ENCODE measurements around the gene PCID2.
"Not testable (repeated sequence)": the region's sequence is repeated elsewhere in the genome, so short reads cannot be mapped to it uniquely, and the experiment has no call there.

PCID2 gene

GRCh38 chr13:113208421-113209335, at the start of gene PCID2:
TSS of gene PCID2 (minus strand) at chr13:113208669. CDS start at chr13:113208634, 35 bp downstream.
- DNase-seq (ENCODE audit: low read depth, low spot score): peak; percentile 80

GRCh38 chr13:113257908-113258307, 49.4 kb upstream of the PCID2 start:
- not testable (repeated sequence) for DNase-seq (ENCODE audit: low read depth, low spot score)

- DNase-seq (ENCODE audit: low read depth, low spot score): no peak
These were observed 44.1 kb upstream of the PCID2 start for GRCh38 chr13:113252516-113253095.

DNA sequence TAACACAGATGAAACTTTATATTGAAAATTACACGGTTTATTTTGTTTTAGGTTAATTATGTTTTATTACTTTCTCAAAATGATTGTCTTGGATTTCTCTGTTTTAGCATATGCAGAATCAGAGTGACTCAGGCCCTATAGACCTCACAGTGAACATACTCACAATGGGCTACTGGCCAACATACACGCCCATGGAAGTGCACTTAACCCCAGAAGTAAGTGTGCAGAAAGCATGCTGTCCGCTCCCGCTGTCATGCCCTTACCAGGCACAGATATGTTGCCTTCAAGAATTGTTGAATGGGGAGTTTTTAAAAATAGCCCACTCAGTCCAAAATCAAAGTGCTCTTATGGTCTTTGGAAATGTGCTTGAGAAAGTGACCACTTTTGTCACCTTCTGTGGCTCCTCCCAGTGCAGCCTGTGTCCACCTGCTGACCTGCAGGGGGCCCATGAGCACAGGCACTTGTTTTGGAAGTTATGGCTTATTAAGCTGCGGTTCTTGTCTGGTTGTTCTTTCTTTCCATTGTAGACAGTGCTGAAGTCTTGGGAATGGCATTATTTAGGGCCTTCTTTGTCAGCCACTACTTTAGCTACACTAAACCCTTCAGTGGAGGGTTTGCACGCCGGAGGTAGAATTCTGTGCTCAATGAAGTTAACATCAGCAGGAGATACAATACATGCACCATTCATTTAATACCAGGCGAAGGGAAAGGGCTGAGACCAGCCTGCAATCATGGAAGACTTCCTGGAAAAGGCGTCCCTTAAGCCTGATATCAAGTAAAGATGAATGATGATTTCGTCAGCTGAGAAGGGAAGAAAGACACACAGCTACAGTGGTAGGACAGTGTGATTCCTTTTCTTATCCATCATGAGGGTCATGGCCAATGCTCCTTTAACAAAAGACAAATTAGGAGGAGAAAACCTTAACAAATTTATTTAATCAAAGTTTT, 37.7 kb upstream of the PCID2 start:
- no peak for DNase-seq (ENCODE audit: low read depth, low spot score)

DNA sequence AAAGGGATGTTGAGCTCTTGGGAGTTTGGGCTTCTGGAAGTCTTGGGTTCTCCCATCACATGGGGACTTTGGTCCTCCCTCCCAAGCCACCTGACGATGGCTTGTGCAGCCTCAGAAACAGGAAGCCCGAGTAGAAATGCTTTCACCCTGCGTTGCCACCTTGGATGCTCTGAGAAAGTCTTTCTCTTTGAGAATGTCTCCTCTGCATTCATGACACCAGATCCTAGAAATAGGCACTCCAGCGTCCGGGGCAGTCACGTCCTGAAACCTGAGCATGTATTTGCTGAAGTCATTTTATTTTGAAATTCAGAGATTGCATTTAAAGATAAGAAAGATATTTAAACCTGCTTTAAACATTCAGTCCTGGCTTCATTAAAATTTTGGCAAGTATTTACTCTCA, 35.4 kb upstream of the PCID2 start:
- DNase-seq (ENCODE audit: low read depth, low spot score): no peak

GRCh38 chr13:113241623-113242022, 33.2 kb upstream of the PCID2 start:
- DNase-seq (ENCODE audit: low read depth, low spot score): not testable (repeated sequence)

- no peak for DNase-seq (ENCODE audit: low read depth, low spot score)
These were observed 31.5 kb upstream of the PCID2 start for GRCh38 chr13:113239986-113240385.

DNA sequence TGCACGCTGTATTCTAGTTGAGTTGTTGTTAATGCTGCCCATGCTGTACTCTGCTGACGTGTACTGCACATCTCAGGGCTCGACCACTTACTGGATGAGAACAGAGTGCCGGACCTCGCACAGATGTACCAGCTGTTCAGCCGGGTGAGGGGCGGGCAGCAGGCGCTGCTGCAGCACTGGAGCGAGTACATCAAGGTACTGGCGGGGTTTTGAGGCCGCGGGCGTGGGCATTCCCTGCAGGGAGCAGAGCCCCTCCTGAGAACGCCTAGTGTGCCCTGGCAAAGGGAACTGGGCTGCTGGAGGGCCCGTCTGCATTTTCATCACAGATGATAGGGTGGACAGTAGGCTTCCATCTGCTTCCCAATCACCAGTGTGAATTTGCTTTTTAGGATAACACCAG, 30.9 kb upstream of the PCID2 start:
- no peak for DNase-seq (ENCODE audit: low read depth, low spot score)

GRCh38 chr13:113238536-113238935, 30.1 kb upstream of the PCID2 start:
- no peak for DNase-seq (ENCODE audit: low read depth, low spot score)

- DNase-seq (ENCODE audit: low read depth, low spot score): no peak
These were observed 24.6 kb upstream of the PCID2 start for GRCh38 chr13:113233101-113233500.

- no peak for DNase-seq (ENCODE audit: low read depth, low spot score)
These were observed 23.9 kb upstream of the PCID2 start for GRCh38 chr13:113232208-113233003.

DNA sequence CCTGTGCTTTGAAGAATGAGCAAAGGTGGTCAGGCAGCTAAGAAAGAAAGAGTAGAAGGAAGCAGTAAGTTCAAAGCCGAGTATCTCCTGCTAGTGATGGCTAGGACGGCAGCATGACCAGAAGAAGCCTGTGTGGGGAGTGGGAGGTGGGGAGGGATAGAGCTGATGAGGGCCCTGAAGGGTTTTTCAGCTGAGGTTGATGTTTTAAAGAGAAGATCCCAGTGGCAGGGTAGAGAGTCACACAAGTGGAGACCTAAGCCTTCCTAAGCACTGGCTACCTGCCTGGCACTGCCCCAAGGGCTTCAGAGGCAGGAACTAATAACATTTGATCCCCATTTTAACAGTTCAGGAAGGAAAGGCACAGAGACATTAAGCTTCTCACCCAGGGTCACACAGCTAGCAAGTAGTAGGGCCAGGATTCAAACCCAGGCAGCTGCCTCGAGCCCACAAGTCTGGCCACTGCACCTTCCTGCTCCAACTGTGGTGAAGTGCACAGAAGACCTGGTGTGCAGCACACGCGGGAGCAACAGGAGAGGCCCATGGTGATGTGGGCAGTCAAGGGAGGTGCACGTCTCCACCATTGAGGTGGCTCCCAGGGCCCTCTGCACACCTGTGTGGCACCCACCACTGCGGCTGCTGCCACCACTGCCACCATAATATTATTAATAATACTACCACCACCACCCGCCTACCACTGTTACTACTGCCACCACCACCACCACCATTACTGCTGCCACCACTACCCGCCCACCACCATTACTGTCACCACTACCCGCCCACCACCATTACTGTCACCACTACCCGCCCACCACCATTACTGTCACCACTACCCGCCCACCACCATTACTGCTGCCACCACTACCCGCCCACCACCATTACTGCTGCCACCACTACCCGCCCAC, 23.1 kb upstream of the PCID2 start:
- no peak for DNase-seq (ENCODE audit: low read depth, low spot score)

DNA sequence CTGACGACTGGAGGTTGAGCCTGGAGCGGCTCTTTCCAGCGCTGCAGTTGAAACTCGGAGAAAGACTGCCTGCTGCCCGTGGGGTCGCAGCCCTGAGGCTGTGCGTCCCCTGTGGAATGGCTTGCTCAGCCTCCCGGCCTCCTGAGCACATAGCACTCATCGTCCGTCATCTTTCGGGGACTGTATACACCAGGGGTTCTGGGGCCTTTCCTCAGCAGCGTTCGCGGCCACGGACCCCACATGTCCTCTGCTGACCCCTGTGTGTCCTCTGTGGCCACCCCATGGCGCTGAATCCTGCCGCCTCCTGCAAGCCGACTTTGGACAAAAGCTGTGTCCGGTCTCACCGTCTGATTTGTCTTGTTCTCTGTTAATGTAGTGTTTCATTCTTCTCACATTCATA, 21.3 kb upstream of the PCID2 start:
- DNase-seq (ENCODE audit: low read depth, low spot score): no peak

- no peak for DNase-seq (ENCODE audit: low read depth, low spot score)
These were observed 20.7 kb upstream of the PCID2 start for GRCh38 chr13:113229161-113229560.

DNA sequence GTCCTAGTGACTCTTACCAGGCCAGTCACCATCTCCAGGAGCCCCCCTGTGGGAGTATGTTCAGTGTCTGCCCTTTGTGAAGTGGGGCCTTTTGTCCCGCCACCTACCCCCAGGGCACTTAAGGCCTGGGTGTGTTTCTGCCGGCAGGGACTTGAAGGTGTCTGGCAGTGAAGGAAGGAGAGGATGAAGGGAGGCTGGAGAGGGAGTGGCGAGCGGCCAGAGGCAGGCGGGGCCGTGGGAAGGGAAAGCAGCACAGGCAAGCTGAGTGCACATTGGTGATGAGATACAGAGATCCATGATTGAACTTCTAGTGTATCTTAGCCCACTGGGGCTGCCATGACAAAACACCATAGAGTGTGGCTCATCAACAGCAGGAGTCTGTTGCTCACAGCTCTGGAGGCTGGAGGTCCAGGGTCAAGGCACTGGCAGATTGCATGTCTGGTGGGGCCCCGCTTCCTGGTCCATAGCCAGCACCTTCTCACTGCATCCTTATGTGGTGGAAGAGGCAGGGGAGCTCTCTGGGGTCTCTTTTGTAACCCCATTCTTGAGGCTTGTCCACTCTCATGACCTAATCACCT, 18.5 kb upstream of the PCID2 start:
- no peak for DNase-seq (ENCODE audit: low read depth, low spot score)

- DNase-seq (ENCODE audit: low read depth, low spot score): no peak
These were observed 17.0 kb upstream of the PCID2 start for GRCh38 chr13:113225515-113225914.

- DNase-seq (ENCODE audit: low read depth, low spot score): no peak
These were observed 16.0 kb upstream of the PCID2 start for GRCh38 chr13:113224486-113224885.

DNA sequence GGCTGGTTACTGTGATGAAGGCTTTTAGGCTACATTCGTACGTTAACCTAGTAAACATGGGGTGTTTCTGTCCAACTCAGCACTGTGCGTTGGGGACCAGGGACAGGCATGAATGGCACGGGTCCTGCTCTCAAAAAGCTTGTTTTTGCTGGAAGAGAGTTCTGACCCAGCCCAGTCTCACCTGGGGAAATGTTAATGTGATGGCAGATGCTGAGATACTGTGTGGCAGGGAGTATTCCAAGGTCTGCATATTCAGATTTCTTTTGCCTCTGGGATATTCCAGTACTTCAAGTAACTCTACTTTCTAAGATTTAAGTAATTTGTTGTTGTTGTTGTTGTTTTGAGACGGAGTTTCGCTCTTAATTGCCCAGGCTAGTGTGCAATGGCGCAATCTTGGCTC, 14.6 kb upstream of the PCID2 start:
- no peak for DNase-seq (ENCODE audit: low read depth, low spot score)

DNA sequence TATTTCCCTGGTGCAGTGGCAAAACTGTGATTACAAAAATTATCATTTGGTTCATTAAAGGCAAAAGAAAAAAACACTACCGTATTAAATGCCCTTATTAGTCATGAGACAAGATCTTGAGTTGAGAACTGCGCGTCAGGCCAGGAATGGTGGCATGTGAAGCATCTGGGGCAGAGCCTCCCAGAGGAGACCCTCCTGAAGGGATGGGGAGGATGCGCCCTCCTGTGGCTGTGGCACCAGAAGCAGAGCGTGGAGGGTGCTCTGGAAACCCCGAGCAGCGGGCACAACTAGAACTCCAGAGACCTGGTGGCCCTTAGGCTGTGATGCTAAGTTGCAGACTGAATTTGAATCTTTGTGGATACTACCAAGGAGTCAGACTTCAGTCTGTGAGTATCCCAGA, 12.4 kb upstream of the PCID2 start:
- no peak for DNase-seq (ENCODE audit: low read depth, low spot score)

DNA sequence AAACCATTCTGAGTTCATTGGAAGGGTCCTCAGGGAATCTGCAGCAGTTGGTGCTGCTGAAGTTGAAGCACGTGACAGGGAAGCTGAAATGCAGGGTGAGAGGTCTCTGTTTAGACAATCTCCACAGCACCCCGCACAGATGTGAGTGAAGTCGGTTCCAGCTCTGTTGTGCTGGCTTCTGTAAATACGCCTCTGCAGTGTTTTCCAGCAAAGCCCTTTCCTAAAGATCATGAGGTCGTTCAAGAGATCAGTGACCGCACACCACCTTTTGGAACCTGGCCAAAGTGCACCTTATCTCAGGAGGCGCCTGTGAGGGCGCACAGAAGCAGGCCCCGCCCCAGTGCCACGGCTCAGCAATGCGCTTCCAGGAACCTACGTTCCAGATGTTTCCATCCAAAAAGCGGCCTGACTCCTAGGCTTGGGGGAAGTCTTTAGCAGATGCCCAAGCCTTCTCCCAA, 11.7 kb upstream of the PCID2 start:
- DNase-seq (ENCODE audit: low read depth, low spot score): no peak

All from activated naive CD8-positive, alpha-beta T cell treated with anti-CD3 and anti-CD28 coated beads, Interleukin-2, amount 50 U/mL, for 16 hours (primary cell).